GM19328 (cell line): Measurements from ENCODE around the gene CIBAR2.

Source experiments
- ATAC-seq: cut with Tn5 transposase; IDR thresholded peaks from one replicate; pipeline ENCODE4 v1.9.1; 2021; ENCODE audit warnings: mild to moderate bottlenecking, moderate library complexity; ENCODE audit not compliant: unreplicated experiment

The CIBAR2 gene

DNA sequence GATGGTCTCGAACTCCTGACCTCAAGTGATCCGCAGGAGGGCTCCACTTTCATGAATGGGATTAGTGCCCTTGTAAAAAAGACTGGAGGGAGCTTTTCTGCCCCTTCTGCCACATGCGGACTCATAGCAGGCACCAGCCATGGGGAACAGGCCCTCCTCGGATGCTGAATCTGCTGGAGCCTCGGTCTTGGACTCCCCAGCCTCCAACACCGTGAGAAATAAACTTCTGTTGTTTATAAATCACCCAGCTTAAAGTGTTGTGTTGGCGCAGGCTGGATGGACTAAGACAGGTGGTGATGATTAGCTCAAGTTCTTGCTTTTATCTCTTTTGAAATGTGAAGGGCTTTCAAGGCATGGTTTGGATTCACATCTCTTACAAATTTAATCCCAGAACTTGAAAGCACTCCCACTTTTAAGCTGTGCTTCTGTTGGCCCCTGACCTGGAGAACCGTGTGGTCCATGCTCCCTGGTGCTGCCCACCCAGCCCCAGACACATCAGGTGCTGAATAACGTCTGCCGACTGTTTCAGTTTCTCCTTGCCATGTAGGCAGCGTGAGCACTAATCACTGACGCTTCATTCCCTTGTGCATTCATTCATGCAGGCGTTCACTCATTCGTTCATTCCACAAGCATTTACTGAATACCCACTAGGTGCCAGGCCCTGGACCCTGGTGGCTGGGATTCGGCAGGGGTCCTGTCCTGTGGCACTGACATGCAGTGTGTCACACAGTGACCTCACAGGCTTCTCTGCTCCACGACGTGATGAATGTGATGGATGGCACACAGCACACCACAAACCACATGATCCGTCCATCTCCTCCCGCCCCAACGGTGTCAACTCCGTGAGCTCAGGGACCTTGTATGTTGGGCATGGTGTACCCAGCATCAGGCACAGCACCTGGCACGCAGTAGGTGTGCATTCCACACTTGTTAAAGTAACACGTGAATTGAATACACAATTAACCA, 8.9 kb downstream of the CIBAR2 start:
- no peak for ATAC-seq

DNA sequence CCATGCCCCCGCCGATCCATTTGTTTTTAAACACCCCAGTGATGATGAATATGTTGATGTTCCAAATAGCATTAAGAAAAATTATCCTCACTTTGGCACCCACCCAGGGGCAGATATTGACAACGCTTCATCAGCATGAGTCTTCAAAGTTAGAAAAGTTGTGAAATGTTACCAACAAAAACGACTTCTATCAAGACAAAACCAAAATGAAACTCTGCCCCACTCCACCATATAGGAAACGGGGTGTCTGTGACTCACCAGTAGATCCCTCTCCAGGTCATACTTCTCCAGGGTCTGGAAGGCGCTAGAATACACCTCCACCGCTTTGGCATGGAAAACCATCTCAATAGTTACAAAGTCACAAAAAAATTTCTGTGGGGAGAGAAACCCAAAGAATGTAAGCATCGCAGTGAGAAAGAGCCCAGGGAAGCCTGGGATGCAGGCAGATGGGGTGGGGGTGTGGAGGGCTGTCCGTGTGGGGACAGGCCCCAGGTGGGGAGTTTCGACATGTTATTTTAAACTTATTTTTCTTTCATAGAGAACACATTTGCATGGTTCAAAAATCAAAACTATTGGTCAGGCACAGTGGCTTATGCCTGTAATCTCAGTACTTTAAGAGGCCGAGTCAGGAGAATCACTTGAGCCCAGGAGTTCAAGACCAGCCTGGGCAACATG, 10.2 kb downstream of the CIBAR2 start:
- no peak for ATAC-seq

DNA sequence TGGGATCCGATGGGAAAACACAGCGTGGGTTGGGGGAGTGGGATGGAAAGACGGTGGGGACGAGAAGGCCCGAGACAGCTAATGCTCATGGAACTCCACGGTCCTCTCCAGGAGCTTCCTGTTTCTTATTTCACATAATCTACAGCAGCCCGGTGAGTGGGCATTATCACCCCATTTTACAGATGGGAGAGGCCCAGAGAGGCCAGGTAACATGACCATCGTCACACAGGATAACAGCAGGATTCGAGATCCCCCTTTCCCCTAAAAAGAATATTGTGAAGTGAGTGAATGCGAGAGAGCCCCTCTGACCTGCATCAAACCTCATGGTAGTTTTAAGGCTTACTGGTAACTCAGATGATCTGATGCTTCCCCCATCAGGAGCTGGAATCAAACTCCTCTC, 12.0 kb downstream of the CIBAR2 start:
- ATAC-seq: no peak

DNA sequence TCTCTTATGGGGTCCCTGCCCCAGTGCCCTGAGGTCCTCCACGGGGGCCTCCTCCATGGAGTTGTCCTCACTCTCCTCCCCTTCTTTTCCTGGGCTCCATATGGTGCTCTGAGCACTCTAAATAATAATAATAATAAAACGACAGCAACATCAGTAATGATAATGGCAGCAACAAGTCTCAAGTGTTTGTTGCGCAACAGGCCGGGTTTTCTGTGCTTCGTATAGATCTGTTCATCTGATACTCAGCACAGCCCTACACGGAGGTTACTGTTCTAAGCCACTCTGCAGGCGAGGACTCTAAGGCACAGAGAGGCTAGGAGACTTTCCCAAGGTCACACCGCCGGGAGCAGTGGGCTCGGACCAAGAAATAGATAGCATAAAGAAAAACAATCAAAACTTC, 13.7 kb downstream of the CIBAR2 start:
- ATAC-seq: no peak

DNA sequence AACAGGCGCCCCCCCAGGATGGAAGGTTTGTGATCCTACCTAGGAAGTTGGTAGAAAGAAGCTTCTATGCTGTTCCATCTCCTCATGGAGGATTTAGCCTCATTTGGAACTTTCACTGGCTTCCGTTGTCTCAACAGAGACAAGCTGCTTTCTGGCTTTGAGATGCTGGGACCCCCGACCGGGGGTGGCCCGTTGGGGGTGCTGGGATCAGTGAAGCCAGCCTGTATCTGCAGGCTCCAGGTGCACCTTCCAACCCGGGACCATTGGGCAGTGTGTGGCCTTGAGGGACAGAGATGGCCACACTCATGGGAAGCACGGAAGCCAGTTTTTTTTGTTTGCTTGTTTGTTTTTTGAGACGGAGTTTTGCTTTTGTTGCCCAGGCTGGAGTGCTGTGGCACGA, 15.4 kb downstream of the CIBAR2 start:
- no peak for ATAC-seq

DNA sequence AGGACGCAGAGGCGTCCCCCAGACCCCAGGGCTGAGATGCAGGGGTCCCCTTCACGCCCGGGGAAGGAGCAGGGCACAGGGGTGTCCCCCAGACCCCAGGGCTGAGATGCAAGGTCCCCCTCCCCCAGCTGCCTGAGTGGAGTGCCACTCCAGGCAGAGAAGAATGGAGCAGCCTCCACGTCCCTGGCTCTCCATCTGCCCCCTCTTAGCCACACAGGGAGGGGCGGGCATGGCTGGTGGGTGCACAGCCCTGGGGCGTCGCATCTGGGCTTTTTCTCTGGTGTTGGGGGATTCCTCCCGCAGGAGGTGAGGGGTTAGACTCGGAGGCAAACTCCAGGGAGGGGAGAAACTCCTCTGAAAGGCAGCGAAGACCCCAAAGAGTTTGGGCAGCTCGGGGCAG, 17.5 kb downstream of the CIBAR2 start:
- no peak for ATAC-seq

DNA sequence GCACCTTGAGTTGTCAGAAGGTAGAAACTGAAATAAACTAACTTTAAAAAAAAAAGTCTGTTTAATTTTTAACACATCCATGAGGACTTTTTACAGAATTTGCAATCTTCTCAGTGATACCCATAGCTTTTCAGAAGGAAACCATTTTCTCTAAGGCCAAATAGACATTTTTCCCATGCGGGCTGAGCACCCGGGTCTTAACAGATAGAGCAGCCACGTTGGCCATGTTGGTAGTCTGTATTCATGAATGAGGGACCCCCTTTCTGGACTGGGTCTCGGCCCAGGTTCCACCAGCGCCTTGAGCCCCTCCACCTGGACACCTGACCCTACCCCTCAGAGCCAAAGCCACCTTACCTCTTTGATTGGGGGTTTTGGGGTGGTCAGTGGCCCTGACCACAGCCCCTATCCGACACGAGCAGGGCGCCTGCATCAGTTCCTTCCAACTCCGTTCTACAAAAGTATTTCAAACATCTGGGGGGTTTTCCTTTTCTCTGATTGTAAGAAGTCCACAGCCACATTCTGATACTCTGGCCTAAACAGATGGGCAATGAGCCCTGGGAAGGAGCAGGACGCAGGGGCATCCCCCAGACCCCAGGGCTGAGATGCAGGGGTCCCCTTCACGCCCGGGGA, 18.0 kb downstream of the CIBAR2 start:
- ATAC-seq: no peak

DNA sequence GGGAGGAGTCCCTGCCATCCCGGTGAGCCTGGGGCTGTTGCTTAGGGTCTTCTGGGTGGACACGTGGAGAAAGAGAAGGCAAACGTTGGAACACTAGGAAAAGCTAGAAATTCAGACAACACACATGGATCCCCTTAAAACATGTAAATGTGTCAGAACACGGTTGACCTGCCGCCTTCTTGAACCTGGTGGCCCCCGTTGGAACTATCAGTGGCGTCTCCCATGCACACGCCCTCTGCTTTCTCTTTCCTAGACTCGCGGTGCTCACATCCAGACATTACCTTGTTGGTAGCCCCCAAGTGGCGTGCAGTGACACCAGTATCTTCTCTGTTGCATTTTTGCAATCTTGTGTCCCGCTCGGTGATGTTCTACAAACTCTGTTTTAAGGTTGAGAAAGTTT, 18.6 kb downstream of the CIBAR2 start:
- ATAC-seq: no peak

DNA sequence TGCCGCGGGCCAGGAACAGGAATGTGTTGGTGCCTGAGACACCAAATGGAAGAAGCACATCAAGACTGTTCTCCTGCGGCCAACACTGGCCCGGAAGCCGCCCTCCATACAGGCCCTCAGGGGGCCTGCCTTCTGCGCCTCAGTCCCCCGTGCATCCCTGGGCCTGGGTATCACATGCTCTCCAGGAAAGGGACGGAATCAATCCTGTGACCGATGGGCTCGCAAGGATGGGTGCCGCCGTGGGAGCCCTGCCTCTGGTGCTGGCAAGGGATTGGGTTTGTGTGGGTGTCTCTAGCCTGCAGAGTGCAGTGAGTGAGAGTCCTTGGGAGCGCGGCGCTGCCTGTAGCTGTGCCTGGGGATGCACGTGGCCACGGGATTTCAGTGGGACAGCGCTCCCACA, 19.4 kb downstream of the CIBAR2 start:
- ATAC-seq: no peak

DNA sequence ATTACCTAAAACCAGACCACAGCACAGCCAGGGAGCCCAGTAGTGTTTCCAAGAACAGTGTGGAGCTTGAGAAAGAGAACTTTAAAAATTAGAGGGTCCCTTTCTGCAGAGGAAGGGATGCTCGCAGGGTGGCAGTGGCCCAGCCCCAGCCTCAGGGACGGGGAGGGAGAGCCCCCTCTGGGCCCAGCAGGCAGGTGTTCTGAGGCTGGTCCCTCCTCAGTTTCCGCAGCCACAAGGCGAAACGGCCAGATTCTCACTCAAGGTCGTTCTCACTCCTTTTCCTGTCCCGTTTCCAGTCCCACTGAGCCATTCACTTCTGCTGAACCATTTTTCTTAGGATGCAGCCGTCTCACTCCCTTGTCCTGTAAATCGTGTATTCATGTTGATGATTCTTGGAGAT, 20.0 kb downstream of the CIBAR2 start:
- no peak for ATAC-seq

DNA sequence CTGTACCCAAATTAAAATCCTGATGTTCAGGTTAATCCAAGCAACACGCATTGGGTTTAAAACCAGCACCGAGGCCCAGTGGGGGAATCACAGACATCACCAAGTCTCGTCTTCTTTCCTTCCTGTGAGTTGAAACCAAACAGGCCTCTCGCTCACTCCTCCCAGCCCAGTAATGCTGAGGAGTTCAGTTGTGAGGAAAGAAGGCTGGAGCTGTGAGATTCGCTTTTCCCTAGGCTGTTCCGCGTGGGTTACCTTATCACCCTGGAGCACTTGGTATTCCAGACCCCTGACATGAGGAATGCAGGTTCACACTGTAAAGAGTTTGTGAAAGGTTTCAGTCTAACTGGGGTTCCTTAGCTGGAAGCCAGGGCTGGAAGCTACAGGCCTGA, 20.8 kb downstream of the CIBAR2 start:
- ATAC-seq: no peak

DNA sequence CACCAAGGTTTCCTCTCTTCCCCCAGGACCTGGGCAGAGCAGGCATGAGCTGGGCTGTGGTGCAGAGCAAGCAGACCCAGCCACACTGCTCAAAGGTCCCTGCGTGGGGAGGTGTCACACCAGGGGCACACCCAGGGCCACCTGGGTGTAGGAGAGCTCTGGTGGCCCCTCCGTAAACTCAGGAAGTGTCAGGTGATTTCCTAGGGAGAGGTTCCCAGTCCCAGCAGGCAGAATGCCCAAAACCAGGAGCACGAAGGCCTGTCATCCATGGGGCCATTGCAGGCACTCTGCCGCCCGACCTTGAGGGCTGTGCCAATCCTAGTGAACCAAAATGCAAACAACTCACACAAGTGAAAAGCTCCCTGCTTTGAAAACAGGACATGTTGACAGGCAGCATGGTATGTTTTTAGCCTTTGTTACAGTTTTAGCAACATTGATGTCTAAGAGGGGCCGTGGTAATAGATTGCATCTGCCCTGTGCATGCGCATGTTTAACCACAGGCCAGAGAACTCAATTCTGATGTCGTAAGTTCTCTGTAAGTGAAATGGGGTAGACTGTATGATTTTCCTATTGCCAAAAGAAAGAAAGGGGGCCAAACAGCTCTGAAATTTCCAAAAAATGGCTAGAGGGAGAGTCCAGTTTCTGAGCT, 21.3 kb downstream of the CIBAR2 start:
- no peak for ATAC-seq

DNA sequence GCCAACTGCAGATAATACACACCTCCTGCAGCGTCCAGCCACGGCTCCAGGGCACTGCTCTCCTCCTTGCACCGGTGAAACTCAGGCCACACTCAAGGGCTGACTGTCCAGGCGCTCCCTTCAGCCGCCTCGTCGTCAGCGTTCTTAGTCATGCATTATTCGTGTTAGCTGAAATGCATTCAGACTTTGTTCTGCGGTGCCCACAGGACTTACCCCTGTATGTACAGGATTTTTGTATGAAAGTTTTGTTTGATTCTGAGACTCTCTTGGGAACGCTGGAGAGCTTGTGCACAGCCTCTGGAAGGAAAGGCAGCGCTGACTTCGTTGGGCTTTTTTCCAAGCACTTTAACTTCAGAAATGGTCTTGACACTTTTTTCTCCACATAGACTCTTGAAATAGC, 22.1 kb downstream of the CIBAR2 start:
- ATAC-seq: no peak

DNA sequence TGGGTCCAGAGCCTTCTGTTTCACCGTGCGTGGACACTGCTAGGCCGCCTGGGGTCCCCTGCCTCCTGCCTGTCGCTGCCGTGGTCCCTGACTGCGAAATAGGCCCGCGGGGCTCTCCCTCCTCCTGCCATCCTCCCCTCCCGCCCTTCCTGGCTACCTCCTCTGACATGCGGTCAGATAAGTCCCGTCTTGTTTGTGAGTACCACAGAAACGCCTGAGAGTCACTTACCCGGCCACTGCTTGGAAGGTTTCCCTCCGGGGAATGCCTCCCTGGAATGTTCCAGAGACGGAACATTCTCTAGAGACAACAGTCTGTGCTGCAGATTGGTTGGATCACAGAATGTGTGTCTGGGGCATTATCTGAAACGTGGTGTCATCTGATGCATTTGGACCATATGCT, 22.7 kb downstream of the CIBAR2 start:
- no peak for ATAC-seq

DNA sequence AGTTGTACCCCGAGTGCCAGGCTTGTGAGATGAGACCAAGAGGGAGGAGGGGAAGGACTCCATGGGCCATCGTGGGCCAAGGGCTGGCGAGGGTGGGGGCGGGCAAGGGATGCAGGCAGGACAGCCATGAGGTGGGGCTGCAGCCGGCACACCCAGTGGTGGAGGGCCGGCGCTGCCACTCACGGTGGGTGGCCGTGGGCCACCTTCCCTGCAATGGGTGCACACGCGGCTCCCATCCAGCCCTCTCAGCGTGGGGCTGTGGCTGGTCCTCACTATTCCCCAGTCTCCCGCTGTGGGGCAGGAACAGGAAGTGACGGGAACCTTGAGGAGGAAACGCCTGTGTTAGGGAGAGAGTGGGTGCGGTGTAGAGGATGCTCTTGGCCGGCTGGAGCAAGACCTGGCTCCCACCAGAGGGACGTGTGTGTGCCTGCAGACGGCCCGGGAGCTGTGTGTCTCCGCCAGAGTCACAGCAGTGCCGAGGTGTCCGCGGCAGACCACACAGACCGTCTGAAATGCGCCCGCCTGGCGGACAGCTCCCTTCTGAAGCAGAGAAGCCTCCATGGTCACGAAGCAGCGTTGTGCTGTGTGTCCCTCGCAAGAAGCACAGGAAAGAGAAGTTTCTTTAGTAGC, 23.6 kb downstream of the CIBAR2 start:
- ATAC-seq: no peak

DNA sequence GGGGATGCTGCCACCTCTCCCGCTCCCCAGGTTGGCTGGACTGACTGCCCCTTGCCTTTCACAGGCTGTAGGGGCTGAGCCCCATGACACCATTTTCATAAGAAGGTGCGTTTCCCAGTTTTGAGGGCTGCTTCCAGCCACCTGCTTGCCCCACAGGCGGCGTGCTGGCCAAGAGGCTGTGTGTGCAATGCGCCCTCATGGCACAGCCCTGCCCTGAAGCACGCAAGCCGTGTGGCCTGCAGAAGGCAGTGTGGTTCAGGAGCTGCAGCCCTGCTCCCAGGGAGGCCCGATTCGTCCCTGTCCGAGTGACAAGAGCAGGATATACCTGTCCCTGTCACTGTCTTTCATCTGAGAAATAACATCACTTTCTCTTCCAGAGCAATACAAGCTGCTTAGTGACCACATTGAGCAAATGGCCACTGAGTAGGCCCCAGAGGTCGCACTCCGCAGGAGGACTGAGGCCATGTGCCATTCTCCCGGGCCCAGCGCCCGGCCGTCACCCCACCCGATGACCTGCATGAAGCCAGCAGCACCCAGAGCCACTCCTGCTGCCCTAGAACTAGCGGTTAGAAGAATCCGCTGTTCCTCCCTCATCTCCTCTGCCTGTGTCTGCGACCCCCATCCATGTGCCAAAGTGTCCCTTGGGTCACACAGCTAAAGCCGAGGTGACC, 24.2 kb downstream of the CIBAR2 start:
- ATAC-seq: no peak

DNA sequence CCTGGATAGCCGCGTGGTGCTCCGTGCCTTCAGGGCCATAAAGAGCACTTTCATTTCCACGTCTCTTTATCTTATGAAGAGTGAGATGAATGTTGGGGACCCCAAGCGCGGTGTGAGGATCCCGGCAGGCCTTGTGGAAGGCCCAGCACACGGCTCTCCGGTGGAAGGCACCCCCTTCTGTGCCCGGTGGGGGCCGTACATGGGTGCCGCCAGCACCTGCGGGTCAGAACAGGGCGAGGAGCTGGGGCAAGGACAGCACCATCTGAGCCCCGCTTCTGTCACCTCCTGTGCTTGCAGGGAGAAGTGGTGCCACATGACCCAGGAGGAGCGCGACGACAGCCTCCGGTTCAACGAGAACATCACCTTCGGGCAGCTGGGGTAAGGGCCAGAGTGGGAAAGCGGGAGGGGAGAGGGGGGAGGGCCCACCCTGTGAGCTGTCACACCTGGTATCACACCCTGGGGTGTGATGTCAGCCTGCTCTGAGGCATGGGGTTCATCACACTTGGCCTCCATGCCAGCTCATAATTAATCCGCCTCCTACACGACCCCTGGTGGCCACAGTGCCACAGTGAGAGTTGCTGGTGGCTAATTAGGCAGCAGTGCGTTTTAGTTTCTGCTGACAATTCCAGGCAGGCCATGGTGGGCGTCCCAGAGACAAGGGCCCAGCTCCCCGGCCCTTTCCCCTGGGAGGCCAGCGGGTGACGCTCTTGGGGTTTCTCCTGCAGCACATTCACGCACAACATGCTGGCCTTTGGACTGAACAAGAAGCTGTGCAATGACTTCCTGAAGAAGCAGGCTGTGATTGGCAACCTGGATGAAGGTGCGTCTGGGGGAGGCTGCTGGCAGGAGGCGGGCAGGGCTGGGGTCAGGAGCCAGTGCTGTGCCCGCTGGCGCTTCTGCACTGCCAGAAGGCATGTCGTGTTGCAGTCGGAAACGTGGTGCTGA, 25.7 kb downstream of the CIBAR2 start:
- ATAC-seq: no peak

DNA sequence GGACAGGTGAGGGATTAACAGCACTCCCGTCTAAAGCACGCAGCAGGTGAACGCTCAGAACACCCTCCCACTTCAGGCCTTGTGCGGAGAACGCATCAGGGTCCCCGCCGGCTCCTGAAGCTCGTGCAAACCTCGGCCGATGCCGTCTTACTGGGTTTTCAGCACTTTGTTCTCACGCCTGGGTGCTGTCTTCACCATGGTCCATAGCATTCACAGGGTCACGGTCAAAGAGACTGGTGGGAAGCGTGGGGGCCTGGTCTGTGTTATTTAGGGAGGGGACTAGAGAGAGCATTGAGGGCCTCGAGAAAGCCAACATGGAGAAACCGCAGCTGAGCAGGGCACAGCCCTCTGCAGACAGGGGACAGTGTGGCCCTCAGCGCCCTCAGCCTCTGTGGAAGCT, 26.6 kb downstream of the CIBAR2 start:
- ATAC-seq: no peak

DNA sequence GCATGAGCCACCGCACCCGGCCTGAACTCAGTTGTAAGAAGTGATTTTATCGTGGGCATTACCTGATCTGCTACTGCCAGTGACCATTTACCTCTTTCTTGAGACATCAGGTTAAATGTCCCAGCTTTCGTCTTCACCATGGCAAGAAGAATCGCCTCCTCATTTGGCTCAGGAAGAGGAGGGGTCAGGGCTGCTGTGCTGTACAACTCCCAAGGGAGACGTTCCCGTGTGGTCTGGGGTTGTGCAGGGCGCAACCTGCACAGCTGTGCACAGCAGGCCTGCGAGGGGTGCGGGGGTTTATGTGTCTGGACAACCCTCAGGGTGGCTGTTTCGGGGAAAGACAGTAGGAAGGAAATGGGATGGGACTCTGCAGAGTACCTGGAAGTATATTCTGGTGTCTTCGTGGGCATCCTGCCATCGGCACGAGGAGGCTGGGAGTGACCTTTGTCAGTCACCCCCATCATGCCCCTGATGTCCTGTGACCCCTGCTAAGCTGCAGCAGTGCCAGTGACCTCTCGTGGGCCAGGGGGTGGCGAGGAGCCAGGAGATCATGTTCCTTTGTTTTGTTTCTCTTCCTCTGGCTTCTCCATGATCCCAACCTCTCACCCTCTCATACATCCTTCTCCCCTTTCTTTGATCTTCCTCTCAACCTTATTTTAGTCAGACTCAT, 27.3 kb downstream of the CIBAR2 start:
- ATAC-seq: no peak
